SJSA1 (cell line): ENCODE measurements around the gene NQO1. TPM values are rescaled to one million over a fixed set of nuclear protein-coding genes. Genes with fewer than 3 reads are reported as not detected.
A peak's percentile ranks its signal among the peaks of the same experiment; 100 is the strongest.

ENCODE experiments used
- DNase-seq, 2 experiments: peaks; one replicate each; pipeline ENCODE4 v3.0.0-alpha.2; 2015 to 2020; ENCODE audit warnings: low spot score in 2 of 2, low read depth in 1 of 2
- H3K27ac ChIP-seq: fragments of 250-450 bp; sonication (Bioruptor Pico); 2 replicates; pipeline ENCODE4 v1.5.1; 2020; ENCODE audit warnings: mild to moderate bottlenecking, moderate library complexity
- H3K27me3 ChIP-seq: fragments of 250-450 bp; sonication (Bioruptor Pico); replicated peaks from 2 replicates; pipeline ENCODE4 v1.5.1; 2020; ENCODE audit warnings: mild to moderate bottlenecking, moderate library complexity
- H3K36me3 ChIP-seq: fragments of 250-450 bp; sonication (Bioruptor Pico); 2 replicates; pipeline ENCODE4 v1.5.1; 2020; ENCODE audit warnings: mild to moderate bottlenecking
- H3K4me1 ChIP-seq: fragments of 250-450 bp; sonication (Bioruptor Pico); replicated peaks from 2 replicates; pipeline ENCODE4 v1.6.1; 2021; ENCODE audit warnings: mild to moderate bottlenecking
- H3K4me3 ChIP-seq: fragments of 250-450 bp; sonication (Bioruptor Pico); 2 replicates; pipeline ENCODE4 v1.5.1; 2020; ENCODE audit warnings: mild to moderate bottlenecking
- H3K9me3 ChIP-seq: fragments of 250-450 bp; sonication (Bioruptor Pico); replicated peaks from 2 replicates; pipeline ENCODE4 v1.5.1; 2020; ENCODE audit warnings: mild to moderate bottlenecking
- total RNA-seq: library from RNA; depleted of rRNA; stranded (reverse); fragments of >200 nt; shearing (Covaris generic); gene quantifications from 2 replicates; pipeline ENCODE4 v1.2.3, GENCODE V29; 2014

The NQO1 gene
- total RNA-seq, 1 experiment from 2014 or later, result 290 TPM

GRCh38 chr16:69725480-69726312 lies 664 bp downstream of the NQO1 start:
- peak overlapping the region; percentile 97 for H3K27ac ChIP-seq
- peak overlapping the region; percentile 35 for H3K4me3 ChIP-seq
- DNase-seq, result no peak
- H3K36me3 ChIP-seq, result peaks cover 15% of the 10 kb centered on the region; the same call in 1 of the 2 replicates
- peaks cover 31% of the 10 kb centered on the region for H3K4me1 ChIP-seq
- no peaks in the 10 kb centered on the region for H3K27me3 ChIP-seq
- H3K9me3 ChIP-seq, result no peaks in the 10 kb centered on the region

DNA sequence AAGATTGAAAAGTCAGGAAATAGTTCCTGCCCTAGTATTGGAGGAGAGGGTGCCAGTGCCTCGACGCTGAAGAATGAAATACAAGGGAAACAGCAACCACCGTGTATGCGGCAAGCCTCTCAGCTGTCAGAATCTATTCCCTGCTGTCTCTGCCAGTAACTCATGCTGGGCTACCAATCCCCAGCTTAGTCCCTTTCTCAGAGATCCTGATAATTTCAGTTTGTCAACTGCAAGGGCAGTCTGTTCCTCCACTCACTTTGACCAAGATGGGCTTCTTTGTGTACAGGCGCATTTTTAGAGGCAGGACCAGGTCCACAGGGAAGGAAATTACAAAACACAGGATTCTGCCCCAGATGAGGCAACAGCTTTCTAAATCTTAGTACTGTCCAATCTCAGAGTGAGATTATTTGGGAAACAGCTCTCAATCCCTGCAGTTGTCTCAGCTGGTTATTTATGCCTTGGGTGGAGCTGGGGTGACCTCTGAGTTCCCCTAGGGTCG lies 1.3 kb downstream of the NQO1 start:
- H3K36me3 ChIP-seq, result peaks cover 16% of the 10 kb centered on the region; the same call in 1 of the 2 replicates
- no peak overlapping the region for H3K4me3 ChIP-seq
- H3K9me3 ChIP-seq, result no peaks in the 10 kb centered on the region
- DNase-seq, result no peak
- H3K27ac ChIP-seq, result peak overlapping the region; percentile 97; the same call in 1 of the 2 replicates
- H3K27me3 ChIP-seq, result no peaks in the 10 kb centered on the region
- peaks cover 31% of the 10 kb centered on the region for H3K4me1 ChIP-seq

DNA sequence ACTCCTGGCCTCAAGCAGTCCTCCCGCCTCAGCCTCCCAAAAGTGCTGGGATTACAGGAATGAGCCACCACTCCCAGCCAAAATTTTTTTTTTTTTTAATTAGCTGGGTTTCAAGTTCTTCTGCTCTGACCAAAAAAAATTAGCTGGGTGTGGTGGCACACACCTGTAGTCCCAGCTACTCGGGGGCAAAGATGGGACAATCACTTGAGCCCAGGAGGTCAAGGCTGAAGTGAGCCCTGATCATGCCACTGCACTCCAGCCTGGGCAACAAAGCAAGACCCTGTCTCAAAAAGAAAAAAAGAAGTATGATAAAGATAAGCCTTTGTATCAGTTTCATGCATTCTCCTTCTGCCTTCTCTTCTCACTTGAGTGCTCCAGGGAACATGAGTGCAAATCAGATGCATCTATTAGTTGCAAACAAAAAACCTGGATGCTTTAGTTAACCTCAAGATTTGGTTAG lies 1.9 kb downstream of the NQO1 start:
- Histone ChIP-seq H3K9me3 (no peaks in the 10 kb centered on the region), H3K27me3 (no peaks in the 10 kb centered on the region), H3K27ac (no peak overlapping the region), H3K4me1 (peaks cover 31% of the 10 kb centered on the region), H3K4me3 (no peak overlapping the region), H3K36me3 (peaks cover 16% of the 10 kb centered on the region; the same call in 1 of the 2 replicates)
- DNase-seq, result no peak

DNA sequence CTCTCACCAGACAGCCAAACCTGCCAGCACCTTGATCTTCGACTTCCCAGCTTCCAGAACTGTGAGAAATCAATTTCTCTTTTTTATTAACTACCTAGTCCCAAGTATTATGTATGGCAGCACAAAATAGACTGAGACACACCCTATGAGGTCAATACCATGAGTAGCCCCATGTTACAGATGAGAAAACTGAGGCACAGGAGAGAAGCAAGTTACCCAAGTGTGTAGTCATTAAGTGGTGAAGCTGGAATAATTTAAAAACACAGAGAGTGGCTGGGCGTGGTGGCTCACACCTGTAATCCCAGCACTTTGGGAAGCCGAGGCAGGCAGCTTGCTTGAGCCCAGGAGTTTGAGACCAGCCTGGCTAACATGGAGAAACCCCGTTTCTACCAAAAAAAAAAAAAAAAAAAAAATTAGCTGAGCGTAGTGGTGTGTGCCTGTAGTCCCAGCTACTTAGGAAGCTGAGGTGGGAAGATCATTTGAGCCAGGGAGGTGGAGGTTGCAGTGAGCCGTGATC lies 4.9 kb downstream of the NQO1 start:
- Histone ChIP-seq H3K27me3 (no peaks in the 10 kb centered on the region), H3K27ac (no peak overlapping the region), H3K4me3 (no peak overlapping the region), H3K4me1 (peaks cover 16% of the 10 kb centered on the region), H3K9me3 (no peaks in the 10 kb centered on the region), H3K36me3 (peaks cover 42% of the 10 kb centered on the region)
- peak in 1 of 2 experiments; percentile 10 for DNase-seq

DNA sequence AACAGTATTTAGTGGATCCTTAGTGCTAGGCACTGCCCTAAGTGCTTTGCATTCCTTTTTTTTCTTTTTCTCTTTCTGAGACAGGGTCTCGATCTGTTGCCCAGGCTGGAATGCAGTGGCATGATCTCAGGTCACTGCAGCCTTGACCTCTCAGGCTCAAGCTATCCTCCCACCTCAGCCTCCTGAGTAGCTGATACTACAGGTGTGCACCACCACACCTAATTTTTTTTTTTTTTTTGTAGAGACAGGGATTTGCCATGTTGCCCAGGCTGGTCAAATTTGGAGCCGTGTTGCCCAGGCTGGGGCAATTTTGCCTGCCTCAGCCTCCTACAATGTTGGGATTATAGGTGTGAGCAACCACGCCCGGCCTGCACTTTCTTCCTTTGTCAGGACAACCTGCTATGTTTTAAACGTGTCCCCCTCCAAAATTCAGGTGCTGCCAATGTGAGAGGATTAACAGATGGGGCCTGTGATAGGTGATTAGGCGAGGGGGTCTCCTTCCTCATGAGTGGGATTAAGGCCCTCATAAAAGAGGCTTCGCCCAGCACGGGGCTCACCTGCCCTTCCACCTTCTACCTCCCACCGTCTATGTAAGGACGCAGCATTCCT lies 5.4 kb downstream of the NQO1 start:
- peaks cover 46% of the 10 kb centered on the region for H3K36me3 ChIP-seq
- H3K27ac ChIP-seq, result no peak overlapping the region
- no peaks in the 10 kb centered on the region for H3K9me3 ChIP-seq
- no peak overlapping the region for H3K4me3 ChIP-seq
- DNase-seq, result peak in 1 of 2 experiments; percentile 25
- H3K27me3 ChIP-seq, result no peaks in the 10 kb centered on the region
- peaks cover 13% of the 10 kb centered on the region for H3K4me1 ChIP-seq

GRCh38 chr16:69718111-69718764 lies 8.1 kb downstream of the NQO1 start:
- peak in 1 of 2 experiments; percentile 14 for DNase-seq
- Histone ChIP-seq H3K4me3 (no peak overlapping the region), H3K36me3 (peaks cover 65% of the 10 kb centered on the region), H3K9me3 (no peaks in the 10 kb centered on the region), H3K27ac (no peak overlapping the region), H3K4me1 (no peaks in the 10 kb centered on the region), H3K27me3 (no peaks in the 10 kb centered on the region)

DNA sequence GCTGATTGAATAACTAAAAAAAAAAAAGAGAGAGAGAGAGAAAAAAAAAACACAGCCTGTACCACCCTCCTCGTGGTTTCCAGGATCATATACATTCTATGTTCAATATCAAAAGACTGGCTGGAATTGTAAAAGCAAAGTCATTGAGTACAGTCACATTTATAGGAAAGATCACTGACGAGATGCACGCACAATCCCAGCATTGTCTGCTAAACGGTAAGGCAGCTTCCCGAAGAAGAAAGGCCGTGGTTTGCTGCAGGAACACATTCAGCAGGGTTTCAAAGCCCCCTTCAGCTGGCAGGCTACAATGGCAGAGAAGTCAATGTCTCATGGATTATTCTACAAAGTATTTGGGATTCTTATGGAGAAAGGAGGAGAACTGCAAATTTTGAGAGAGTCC lies 9.3 kb downstream of the NQO1 start:
- Histone ChIP-seq H3K4me3 (no peak overlapping the region), H3K27me3 (no peaks in the 10 kb centered on the region), H3K4me1 (no peaks in the 10 kb centered on the region), H3K27ac (no peak overlapping the region), H3K36me3 (peaks cover 72% of the 10 kb centered on the region), H3K9me3 (no peaks in the 10 kb centered on the region)
- peak in 1 of 2 experiments; percentile 25 for DNase-seq

- DNase-seq, result peak in 1 of 2 experiments; percentile 19
- H3K9me3 ChIP-seq, result no peaks in the 10 kb centered on the region
- peaks cover 83% of the 10 kb centered on the region for H3K36me3 ChIP-seq
- no peak overlapping the region for H3K4me3 ChIP-seq
- no peak overlapping the region for H3K27ac ChIP-seq
- no peaks in the 10 kb centered on the region for H3K4me1 ChIP-seq
- H3K27me3 ChIP-seq, result no peaks in the 10 kb centered on the region
Measured at GRCh38 chr16:69712914-69713581, 13.3 kb downstream of the NQO1 start.

DNA sequence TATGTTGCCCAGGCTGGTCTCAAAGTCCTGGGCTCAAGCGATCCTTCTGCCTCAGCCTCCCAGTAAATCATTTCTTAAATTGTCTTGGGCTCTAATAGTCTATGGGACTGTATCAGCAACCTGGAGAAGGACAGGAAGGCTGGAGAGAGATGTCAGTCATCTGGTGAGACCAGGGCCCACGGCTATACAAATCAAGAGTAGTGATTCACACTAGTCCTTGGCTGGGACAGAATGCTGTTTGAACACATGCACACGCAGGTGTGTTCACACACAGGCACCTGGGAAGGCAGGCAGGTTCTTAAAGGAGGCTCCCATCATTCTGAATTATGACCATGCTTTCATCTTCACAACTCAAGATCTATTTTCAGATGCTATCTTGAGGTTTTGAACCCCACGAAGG lies 14.1 kb downstream of the NQO1 start:
- H3K27me3 ChIP-seq, result no peaks in the 10 kb centered on the region
- DNase-seq, result peak in 1 of 2 experiments; percentile 12
- no peak overlapping the region for H3K4me3 ChIP-seq
- peaks cover 81% of the 10 kb centered on the region for H3K36me3 ChIP-seq
- no peaks in the 10 kb centered on the region for H3K9me3 ChIP-seq
- no peak overlapping the region for H3K27ac ChIP-seq
- H3K4me1 ChIP-seq, result no peaks in the 10 kb centered on the region

DNA sequence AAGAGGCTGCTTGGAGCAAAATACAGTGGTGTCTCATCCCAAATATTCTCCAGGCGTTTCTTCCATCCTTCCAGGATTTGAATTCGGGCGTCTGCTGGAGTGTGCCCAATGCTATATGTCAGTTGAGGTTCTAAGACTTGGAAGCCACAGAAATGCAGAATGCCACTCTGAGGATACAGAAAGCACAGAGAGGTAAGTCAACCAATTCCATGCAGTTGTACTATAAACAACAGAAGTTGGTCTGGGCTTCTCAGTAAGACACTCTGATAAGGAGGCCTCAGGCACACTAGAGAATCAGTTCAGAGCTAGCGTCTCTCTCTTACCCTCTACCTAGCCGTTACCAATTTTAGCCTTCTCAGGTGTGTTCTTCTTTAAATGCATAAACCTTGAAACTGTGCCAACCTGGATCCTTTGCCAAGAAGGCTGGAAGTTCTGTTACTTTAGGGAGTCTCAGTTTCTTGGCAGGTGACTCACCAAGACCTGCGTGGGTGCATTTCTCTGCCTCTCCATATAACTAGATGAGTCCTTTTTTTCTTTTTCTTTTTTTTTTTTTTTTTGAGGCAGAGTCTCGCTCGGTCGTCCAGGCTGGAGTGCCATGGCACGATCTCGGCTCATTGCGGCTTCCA lies 15.1 kb downstream of the NQO1 start:
- Histone ChIP-seq H3K36me3 (peaks cover 77% of the 10 kb centered on the region), H3K27me3 (no peaks in the 10 kb centered on the region), H3K4me3 (no peak overlapping the region), H3K4me1 (no peaks in the 10 kb centered on the region), H3K9me3 (no peaks in the 10 kb centered on the region), H3K27ac (0 out of 2 replicates have a peak overlapping the region, but pooled peaks have one; percentile 17)
- peak in 1 of 2 experiments; percentile 21 for DNase-seq

DNA sequence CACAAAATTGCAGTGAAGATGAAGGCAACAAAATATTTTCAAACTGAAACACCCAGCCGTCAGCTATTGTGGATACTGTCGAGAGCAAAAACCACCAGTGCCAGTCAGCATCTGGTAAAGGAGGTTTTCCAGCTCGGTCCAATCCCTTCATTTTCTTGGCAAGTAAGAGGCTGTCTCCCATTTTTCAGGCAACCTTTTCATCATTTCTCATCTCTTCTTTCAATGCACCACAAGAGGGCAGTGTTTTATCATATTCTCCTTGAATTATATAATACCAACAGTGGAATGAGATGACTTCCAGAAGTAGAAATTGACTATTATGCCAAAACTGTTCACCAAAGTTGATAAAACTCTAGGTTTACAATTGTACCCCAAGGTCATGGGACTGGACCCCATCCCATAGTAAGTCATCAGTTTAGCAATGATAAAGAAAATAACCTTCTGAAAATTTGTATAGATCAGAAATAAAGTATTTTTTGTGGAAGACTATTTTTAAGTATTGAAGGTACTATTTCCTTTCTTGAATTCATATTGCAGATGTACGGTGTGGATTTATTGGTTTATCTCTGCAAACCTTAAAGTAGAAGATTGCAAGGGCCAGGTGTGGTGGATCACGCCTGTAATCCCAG lies 16.8 kb downstream of the NQO1 start:
- Histone ChIP-seq H3K27ac (no peak overlapping the region), H3K27me3 (no peaks in the 10 kb centered on the region), H3K4me3 (no peak overlapping the region), H3K36me3 (peaks cover 68% of the 10 kb centered on the region), H3K9me3 (no peaks in the 10 kb centered on the region), H3K4me1 (no peaks in the 10 kb centered on the region)
- peak; percentile 20 to 52 for DNase-seq

GRCh38 chr16:69707920-69708683 lies 18.3 kb downstream of the NQO1 start:
- no peaks in the 10 kb centered on the region for H3K4me1 ChIP-seq
- H3K4me3 ChIP-seq, result no peak overlapping the region
- peak in 1 of 2 experiments; percentile 17 for DNase-seq
- no peaks in the 10 kb centered on the region for H3K9me3 ChIP-seq
- peaks cover 70% of the 10 kb centered on the region for H3K36me3 ChIP-seq
- no peak overlapping the region for H3K27ac ChIP-seq
- no peaks in the 10 kb centered on the region for H3K27me3 ChIP-seq
